ENCODE results near the gene RAB25.
A peak's percentile ranks its signal among the peaks of the same experiment; 100 is the strongest.

The RAB25 gene

GRCh38 chr1:156117414-156118176 is 56.6 kb downstream of the RAB25 start:
- DNase-seq (ENCODE audit: extremely low read depth, low read depth) = no peak
- no peak for TF ChIP-seq CTCF (IDR thresholded peaks at IDR 0.05; ENCODE audit: low read depth, low read length, missing control alignments)
- peak overlapping the region; percentile 100 for H3K4me3 ChIP-seq (replicated peaks; ENCODE audit: low read depth, low read length)

- H3K4me3 ChIP-seq (replicated peaks; ENCODE audit: low read depth, low read length) = peak overlapping the region; percentile 100
- TF ChIP-seq CTCF (IDR thresholded peaks at IDR 0.05; ENCODE audit: low read depth, low read length, missing control alignments) = no peak
- no peak for DNase-seq (ENCODE audit: extremely low read depth, low read depth)
These were observed 57.4 kb downstream of the RAB25 start for GRCh38 chr1:156118177-156118868.

- no peak for DNase-seq (ENCODE audit: extremely low read depth, low read depth)
- peak overlapping the region; percentile 100 for H3K4me3 ChIP-seq (replicated peaks; ENCODE audit: low read depth, low read length)
- TF ChIP-seq CTCF (IDR thresholded peaks at IDR 0.05; ENCODE audit: low read depth, low read length, missing control alignments) = no peak
These were observed 58.7 kb downstream of the RAB25 start for GRCh38 chr1:156119503-156120209.
